HepG2 (cell line): ENCODE results near the gene RUSC1. TPM values are rescaled to one million over a fixed set of nuclear protein-coding genes. Genes with fewer than 3 reads are reported as not detected.

Experiments
- CHD2 ChIP-seq: IDR thresholded peaks from 2 replicates; pipeline ENCODE4 v1.6.1; 2011; ENCODE audit warnings: low read depth, low read length, improper control_type of control experiment
- GABPB1 ChIP-seq: IDR thresholded peaks from 2 replicates; pipeline ENCODE4 v1.6.1; 2016; ENCODE audit warnings: mild to moderate bottlenecking, missing genetic modification reagents, moderate library complexity, missing compliant biosample characterization
- HMG20B ChIP-seq: conservative IDR thresholded peaks from 2 replicates; pipeline ENCODE4 v1.6.1; 2016; ENCODE audit warnings: missing genetic modification reagents, missing compliant biosample characterization
- NR2C2 ChIP-seq: sonication (generic); formaldehyde crosslinking; IDR thresholded peaks from 2 replicates; pipeline ENCODE4 v1.4.0; 2020; ENCODE audit warnings: missing genetic modification reagents, mild to moderate bottlenecking, moderate library complexity, borderline replicate concordance
- SP1 ChIP-seq, 2 experiments: fragments of 450-650 bp in 1 of 2; sonication (generic) in 1 of 2; formaldehyde crosslinking in 1 of 2; IDR thresholded peaks; 2 replicates each; pipeline versions ENCODE4 v1.4.0 to v1.6.1; 2016 to 2020; ENCODE audit warnings: missing genetic modification reagents in 1 of 2
- ZNF138 ChIP-seq: sonication (generic); formaldehyde crosslinking; IDR thresholded peaks from 2 replicates; pipeline ENCODE4 v1.5.0; 2020; ENCODE audit warnings: mild to moderate bottlenecking, low read depth, missing genetic modification reagents
- ZNF225 ChIP-seq: sonication (generic); formaldehyde crosslinking; IDR thresholded peaks from 2 replicates; pipeline ENCODE4 v1.4.0; 2020; ENCODE audit warnings: mild to moderate bottlenecking, missing genetic modification reagents
- ZNF510 ChIP-seq: sonication (generic); formaldehyde crosslinking; IDR thresholded peaks from 2 replicates; pipeline ENCODE4 v1.4.0; 2020; ENCODE audit warnings: low read depth, mild to moderate bottlenecking, missing genetic modification reagents
- ZNF564 ChIP-seq: sonication (generic); formaldehyde crosslinking; IDR thresholded peaks from 2 replicates; pipeline ENCODE4 v1.8.1; 2023; ENCODE audit warnings: mild to moderate bottlenecking, missing genetic modification reagents
- polyA plus RNA-seq, 8 experiments: library from polyadenylated mRNA; depleted of rRNA in 3 of 8; stranded (reverse) in 7 of 8; unstranded in 1 of 8; fragments of >200 nt; fragmentation: Illumina TruSeq in 4 of 8; extraction: Trizol in 4 of 8; gene quantifications; 2 replicates each; pipeline versions ENCODE4 v1.2.1 to v1.2.3, GENCODE V29; 2011 to 2016; ENCODE audit warnings: low read depth in 4 of 8, missing spikeins in 1 of 8, mixed read lengths in 1 of 8; ENCODE audit not compliant: insufficient read depth in 1 of 8
- total RNA-seq, 5 experiments: library from RNA; depleted of rRNA; stranded (reverse); fragments of >200 nt; fragmentation: Illumina TruSeq; extraction: Trizol; gene quantifications; 2 replicates each; pipeline ENCODE4 v1.2.3, GENCODE V29; 2016; ENCODE audit warnings: low read depth in 1 of 5
- TF ChIP-seq, protein P1 (sequence below): sonication (generic); formaldehyde crosslinking; IDR thresholded peaks from 2 replicates; pipeline ENCODE4 v1.5.1; 2020; ENCODE audit warnings: mild to moderate bottlenecking, missing genetic modification reagents, borderline replicate concordance
- TF ChIP-seq, protein P2 (sequence below): sonication (generic); formaldehyde crosslinking; IDR thresholded peaks from 2 replicates; pipeline ENCODE4 v1.4.0; 2020; ENCODE audit warnings: mild to moderate bottlenecking, missing genetic modification reagents
- TF ChIP-seq, protein P3 (sequence below): sonication (generic); formaldehyde crosslinking; IDR thresholded peaks from 2 replicates; pipeline ENCODE4 v1.8.1; 2023; ENCODE audit warnings: mild to moderate bottlenecking, missing genetic modification reagents
- TF ChIP-seq, protein P4 (sequence below): sonication (generic); formaldehyde crosslinking; IDR thresholded peaks from 2 replicates; pipeline ENCODE4 v1.5.0; 2020; ENCODE audit warnings: missing genetic modification reagents
- TF ChIP-seq, protein P5 (sequence below): IDR thresholded peaks from 2 replicates; pipeline ENCODE4 v1.6.1; 2016; ENCODE audit warnings: missing compliant biosample characterization, missing genetic modification reagents, borderline replicate concordance

RUSC1 gene
- total and polyA plus RNA-seq, 2 of the 13 experiments (the other 11 are each of a cell fraction or from before 2014, with no cell fraction given): 18.7 to 20.4 TPM

DNA sequence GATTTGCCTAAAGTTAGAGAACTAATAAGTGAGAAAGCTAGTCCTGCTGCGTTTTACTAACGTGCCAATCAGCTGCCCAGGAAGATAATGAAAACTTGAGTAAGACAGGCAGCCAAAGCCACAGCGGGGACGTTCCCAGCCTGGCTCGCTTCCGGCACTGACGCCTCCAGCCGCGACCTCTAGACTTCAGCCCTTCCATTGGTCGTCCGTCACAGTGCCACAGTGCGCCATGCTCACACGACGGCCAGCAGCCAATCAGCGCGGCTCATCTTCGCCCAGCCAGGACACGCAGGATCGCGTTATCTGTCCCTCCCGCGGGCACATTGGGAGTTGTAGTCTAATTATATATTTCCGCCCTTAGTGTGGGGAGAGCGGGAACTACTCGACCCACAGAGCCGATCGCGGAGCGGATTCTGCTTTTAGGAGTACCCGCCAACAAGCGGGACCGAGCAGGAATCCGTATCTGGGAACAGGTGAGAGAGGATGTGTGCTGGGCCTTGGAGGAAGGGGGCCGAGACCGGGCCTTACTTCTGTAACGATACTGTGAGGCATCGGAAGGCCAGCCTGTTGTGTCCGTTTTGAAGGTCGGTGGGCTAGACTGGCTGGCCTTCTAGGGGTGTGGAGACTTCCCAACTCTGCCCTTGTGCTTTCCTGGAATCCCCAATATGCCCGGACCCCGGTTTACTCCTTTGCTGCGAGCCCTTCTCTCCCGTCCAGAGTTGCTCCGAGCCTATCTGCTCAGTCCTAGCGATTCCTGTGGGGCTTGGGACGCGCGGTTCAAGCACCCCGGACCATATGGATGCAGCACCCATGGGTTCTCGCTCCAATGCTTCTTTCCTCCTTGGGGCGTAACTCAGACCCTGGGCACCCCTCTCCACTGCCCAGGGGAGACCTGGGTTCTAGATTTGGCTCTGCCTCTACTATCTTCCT, 11.9 kb upstream of the RUSC1 start, which contains the start of gene FDPS (continued):
- TF ChIP-seq, protein P1, sequence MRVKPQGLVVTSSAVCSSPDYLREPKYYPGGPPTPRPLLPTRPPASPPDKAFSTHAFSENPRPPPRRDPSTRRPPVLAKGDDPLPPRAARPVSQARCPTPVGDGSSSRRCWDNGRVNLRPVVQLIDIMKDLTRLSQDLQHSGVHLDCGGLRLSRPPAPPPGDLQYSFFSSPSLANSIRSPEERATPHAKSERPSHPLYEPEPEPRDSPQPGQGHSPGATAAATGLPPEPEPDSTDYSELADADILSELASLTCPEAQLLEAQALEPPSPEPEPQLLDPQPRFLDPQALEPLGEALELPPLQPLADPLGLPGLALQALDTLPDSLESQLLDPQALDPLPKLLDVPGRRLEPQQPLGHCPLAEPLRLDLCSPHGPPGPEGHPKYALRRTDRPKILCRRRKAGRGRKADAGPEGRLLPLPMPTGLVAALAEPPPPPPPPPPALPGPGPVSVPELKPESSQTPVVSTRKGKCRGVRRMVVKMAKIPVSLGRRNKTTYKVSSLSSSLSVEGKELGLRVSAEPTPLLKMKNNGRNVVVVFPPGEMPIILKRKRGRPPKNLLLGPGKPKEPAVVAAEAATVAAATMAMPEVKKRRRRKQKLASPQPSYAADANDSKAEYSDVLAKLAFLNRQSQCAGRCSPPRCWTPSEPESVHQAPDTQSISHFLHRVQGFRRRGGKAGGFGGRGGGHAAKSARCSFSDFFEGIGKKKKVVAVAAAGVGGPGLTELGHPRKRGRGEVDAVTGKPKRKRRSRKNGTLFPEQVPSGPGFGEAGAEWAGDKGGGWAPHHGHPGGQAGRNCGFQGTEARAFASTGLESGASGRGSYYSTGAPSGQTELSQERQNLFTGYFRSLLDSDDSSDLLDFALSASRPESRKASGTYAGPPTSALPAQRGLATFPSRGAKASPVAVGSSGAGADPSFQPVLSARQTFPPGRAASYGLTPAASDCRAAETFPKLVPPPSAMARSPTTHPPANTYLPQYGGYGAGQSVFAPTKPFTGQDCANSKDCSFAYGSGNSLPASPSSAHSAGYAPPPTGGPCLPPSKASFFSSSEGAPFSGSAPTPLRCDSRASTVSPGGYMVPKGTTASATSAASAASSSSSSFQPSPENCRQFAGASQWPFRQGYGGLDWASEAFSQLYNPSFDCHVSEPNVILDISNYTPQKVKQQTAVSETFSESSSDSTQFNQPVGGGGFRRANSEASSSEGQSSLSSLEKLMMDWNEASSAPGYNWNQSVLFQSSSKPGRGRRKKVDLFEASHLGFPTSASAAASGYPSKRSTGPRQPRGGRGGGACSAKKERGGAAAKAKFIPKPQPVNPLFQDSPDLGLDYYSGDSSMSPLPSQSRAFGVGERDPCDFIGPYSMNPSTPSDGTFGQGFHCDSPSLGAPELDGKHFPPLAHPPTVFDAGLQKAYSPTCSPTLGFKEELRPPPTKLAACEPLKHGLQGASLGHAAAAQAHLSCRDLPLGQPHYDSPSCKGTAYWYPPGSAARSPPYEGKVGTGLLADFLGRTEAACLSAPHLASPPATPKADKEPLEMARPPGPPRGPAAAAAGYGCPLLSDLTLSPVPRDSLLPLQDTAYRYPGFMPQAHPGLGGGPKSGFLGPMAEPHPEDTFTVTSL: no peak
- TF ChIP-seq ZNF225 (0 out of 2 replicates have a peak, but pooled peaks have one; percentile 30), GABPB1 (CRISPR knock-in tag) (peak; percentile 95), ZNF138 (peak; percentile 51; the same call in 1 of the 2 replicates), SP1 (IDR thresholded peaks at IDR 0.05) (no peak), SP1 (CRISPR knock-in tag; IDR thresholded peaks at IDR 0.05) (peak; percentile 42; the same call in 1 of the 2 replicates), HMG20B (CRISPR knock-in tag) (0 out of 2 replicates have a peak, but pooled peaks have one; percentile 16), CHD2 (peak; percentile 92), NR2C2 (CRISPR knock-in tag) (peak; percentile 96), ZNF564 (CRISPR knock-in tag) (peak; percentile 39; the same call in 1 of the 2 replicates), ZNF510 (CRISPR knock-in tag) (no peak)
- TF ChIP-seq, protein P2, sequence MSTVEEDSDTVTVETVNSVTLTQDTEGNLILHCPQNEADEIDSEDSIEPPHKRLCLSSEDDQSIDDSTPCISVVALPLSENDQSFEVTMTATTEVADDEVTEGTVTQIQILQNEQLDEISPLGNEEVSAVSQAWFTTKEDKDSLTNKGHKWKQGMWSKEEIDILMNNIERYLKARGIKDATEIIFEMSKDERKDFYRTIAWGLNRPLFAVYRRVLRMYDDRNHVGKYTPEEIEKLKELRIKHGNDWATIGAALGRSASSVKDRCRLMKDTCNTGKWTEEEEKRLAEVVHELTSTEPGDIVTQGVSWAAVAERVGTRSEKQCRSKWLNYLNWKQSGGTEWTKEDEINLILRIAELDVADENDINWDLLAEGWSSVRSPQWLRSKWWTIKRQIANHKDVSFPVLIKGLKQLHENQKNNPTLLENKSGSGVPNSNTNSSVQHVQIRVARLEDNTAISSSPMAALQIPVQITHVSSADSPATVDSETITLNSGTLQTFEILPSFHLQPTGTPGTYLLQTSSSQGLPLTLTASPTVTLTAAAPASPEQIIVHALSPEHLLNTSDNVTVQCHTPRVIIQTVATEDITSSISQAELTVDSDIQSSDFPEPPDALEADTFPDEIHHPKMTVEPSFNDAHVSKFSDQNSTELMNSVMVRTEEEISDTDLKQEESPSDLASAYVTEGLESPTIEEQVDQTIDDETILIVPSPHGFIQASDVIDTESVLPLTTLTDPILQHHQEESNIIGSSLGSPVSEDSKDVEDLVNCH (CRISPR knock-in tag): no peak
- TF ChIP-seq, protein P3, sequence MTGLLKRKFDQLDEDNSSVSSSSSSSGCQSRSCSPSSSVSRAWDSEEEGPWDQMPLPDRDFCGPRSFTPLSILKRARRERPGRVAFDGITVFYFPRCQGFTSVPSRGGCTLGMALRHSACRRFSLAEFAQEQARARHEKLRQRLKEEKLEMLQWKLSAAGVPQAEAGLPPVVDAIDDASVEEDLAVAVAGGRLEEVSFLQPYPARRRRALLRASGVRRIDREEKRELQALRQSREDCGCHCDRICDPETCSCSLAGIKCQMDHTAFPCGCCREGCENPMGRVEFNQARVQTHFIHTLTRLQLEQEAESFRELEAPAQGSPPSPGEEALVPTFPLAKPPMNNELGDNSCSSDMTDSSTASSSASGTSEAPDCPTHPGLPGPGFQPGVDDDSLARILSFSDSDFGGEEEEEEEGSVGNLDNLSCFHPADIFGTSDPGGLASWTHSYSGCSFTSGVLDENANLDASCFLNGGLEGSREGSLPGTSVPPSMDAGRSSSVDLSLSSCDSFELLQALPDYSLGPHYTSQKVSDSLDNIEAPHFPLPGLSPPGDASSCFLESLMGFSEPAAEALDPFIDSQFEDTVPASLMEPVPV (CRISPR knock-in tag): peak; percentile 21; the same call in 1 of the 2 replicates
- TF ChIP-seq, protein P4, sequence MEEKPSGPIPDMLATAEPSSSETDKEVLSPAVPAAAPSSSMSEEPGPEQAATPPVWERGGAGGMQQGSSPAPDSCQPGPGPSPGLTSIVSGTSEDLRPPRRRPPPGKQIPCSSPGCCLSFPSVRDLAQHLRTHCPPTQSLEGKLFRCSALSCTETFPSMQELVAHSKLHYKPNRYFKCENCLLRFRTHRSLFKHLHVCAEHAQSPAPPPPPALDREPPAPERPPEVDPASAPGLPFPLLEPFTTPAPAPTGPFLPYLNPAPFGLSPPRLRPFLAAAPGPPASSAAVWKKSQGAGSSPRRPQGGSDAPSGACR (CRISPR knock-in tag): 0 out of 2 replicates have a peak, but pooled peaks have one; percentile 50
- TF ChIP-seq, protein P5, sequence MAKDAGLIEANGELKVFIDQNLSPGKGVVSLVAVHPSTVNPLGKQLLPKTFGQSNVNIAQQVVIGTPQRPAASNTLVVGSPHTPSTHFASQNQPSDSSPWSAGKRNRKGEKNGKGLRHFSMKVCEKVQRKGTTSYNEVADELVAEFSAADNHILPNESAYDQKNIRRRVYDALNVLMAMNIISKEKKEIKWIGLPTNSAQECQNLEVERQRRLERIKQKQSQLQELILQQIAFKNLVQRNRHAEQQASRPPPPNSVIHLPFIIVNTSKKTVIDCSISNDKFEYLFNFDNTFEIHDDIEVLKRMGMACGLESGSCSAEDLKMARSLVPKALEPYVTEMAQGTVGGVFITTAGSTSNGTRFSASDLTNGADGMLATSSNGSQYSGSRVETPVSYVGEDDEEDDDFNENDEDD (CRISPR knock-in tag): peak; percentile 78
